AG09319 (cell line): Measurements from ENCODE around the gene RADIL.

Source experiments
- DNase-seq: peaks from one replicate; pipeline ENCODE4 v3.0.0-alpha.2; 2010; ENCODE audit warnings: low read depth; ENCODE audit errors: extremely low read depth
- CTCF ChIP-seq: IDR thresholded peaks from 2 replicates; pipeline ENCODE4 v1.5.1; 2011; ENCODE audit warnings: low read depth, mild to moderate bottlenecking, inconsistent platforms, low read length, moderate library complexity

Gene RADIL

GRCh38 chr7:4871930-4872675, 11.4 kb downstream of the RADIL start:
- TF ChIP-seq CTCF = no peak
- DNase-seq = no peak

- TF ChIP-seq CTCF = no peak
- no peak for DNase-seq
Measured at GRCh38 chr7:4871056-4871680, 12.3 kb downstream of the RADIL start.

- DNase-seq = no peak
- no peak for TF ChIP-seq CTCF
Measured at GRCh38 chr7:4868493-4868892, 15.0 kb downstream of the RADIL start.

- no peak for DNase-seq
- no peak for TF ChIP-seq CTCF
Measured at GRCh38 chr7:4866528-4867496, 16.7 kb downstream of the RADIL start.

- DNase-seq = no peak
- no peak for TF ChIP-seq CTCF
Measured at GRCh38 chr7:4862156-4862555, 21.4 kb downstream of the RADIL start.

- DNase-seq = no peak
- TF ChIP-seq CTCF = no peak
Measured at GRCh38 chr7:4861673-4862072, 21.8 kb downstream of the RADIL start, which contains the start of gene PAPOLB. PAPOLB (minus strand) TSS chr7:4862030; CDS start chr7:4861810, 220 bp downstream.
